Common myeloid progenitor, CD34-positive (primary cell): ENCODE data around the gene NDUFS7.

Source experiments
- CTCF ChIA-PET: fragments of 350-600 bp; sonication (Branson Sonifier 250); formaldehyde crosslinking; loops from one replicate; lab custom pipeline; 2021; ENCODE audit warnings: antibody characterized with exemption; lab: Charles Lee
- POLR2A ChIA-PET: fragments of 350-600 bp; sonication (Branson Sonifier 250); formaldehyde crosslinking; loops from one replicate; lab custom pipeline; 2021; ENCODE audit warnings: antibody characterized with exemption; lab: Charles Lee
- DNase-seq, 3 donors: peaks; one replicate each; pipeline versions ENCODE4 v3.0.0 to v3.0.0-alpha.2; 2013
- H3K27ac ChIP-seq, 2 experiments: 1 replicate in 1 of 2; 2 replicates in 1 of 2; pipeline ENCODE4 v1.7.0; 2013; ENCODE audit warnings: inconsistent platforms in 2 of 2, low read length in 2 of 2, mild to moderate bottlenecking in 2 of 2, low read depth in 1 of 2, moderate library complexity in 1 of 2; ENCODE audit not compliant: severe bottlenecking in 2 of 2, insufficient read depth in 1 of 2, poor library complexity in 1 of 2
- H3K27me3 ChIP-seq, 5 experiments: replicated peaks in 2 of 5; 1 replicate in 3 of 5; 2 replicates in 2 of 5; pipeline versions ENCODE4 v1.6.1 to v1.7.0; 2013; ENCODE audit warnings: low read length in 4 of 5, mild to moderate bottlenecking in 2 of 5, moderate library complexity in 2 of 5, inconsistent platforms in 1 of 5; ENCODE audit not compliant: insufficient read depth in 5 of 5, control insufficient read depth in 4 of 5
- H3K36me3 ChIP-seq, 4 experiments: 1 replicate in 2 of 4; 2 replicates in 2 of 4; pipeline versions ENCODE4 v1.6.1 to v1.7.0; 2013; ENCODE audit warnings: low read length in 3 of 4, control low read depth in 1 of 4, mild to moderate bottlenecking in 1 of 4; ENCODE audit not compliant: control insufficient read depth in 4 of 4, insufficient read depth in 4 of 4
- H3K4me1 ChIP-seq, 4 experiments: 1 replicate in 3 of 4; 2 replicates in 1 of 4; pipeline versions ENCODE4 v1.6.1 to v1.7.1; 2013; ENCODE audit warnings: low read length in 3 of 4, mild to moderate bottlenecking in 3 of 4, control low read depth in 1 of 4, inconsistent platforms in 1 of 4, moderate library complexity in 1 of 4; ENCODE audit not compliant: control insufficient read depth in 4 of 4, insufficient read depth in 4 of 4; ENCODE audit errors: control extremely low read depth in 1 of 4
- H3K4me3 ChIP-seq, 7 experiments: 1 replicate in 4 of 7; 2 replicates in 3 of 7; pipeline versions ENCODE4 v1.5.1 to v1.7.0; 2013; ENCODE audit warnings: mild to moderate bottlenecking in 7 of 7, low read length in 6 of 7, moderate library complexity in 6 of 7, inconsistent platforms in 2 of 7, low read depth in 2 of 7, control low read depth in 1 of 7; ENCODE audit not compliant: insufficient read depth in 4 of 7, control insufficient read depth in 1 of 7; ENCODE audit errors: extremely low read depth in 1 of 7
- H3K9me3 ChIP-seq, 5 experiments: 1 replicate in 4 of 5; 2 replicates in 1 of 5; pipeline versions ENCODE4 v1.6.1 to v1.7.1; 2013; ENCODE audit warnings: low read length in 4 of 5, mild to moderate bottlenecking in 2 of 5, inconsistent platforms in 1 of 5, low read depth in 1 of 5, moderate library complexity in 1 of 5; ENCODE audit not compliant: control insufficient read depth in 4 of 5, insufficient read depth in 2 of 5; ENCODE audit errors: control extremely low read depth in 1 of 5
- WGBS: methylation state at CpG from one replicate; pipeline ENCODE4 v1.1.5; 2013; ENCODE audit not compliant: insufficient coverage; 5-methylcytosine and 5-hydroxymethylcytosine counted together

The NDUFS7 gene

GRCh38 chr19:1392407-1392806, 8.7 kb downstream of the NDUFS7 start:
- Histone ChIP-seq H3K4me3 (no peak overlapping the region), H3K4me1 (peaks cover 0 to 16% (median 13%) of the 10 kb centered on the region in 4 experiments), H3K27ac (no peak overlapping the region), H3K9me3 (no peaks in the 10 kb centered on the region), H3K27me3 (no peaks in the 10 kb centered on the region), H3K36me3 (peaks cover 10 to 61% (median 35%) of the 10 kb centered on the region in 4 experiments)
- ChIA-PET CTCF (no interaction called here), POLR2A (no interaction called here)
- no peak for DNase-seq
- 100% methylated on average over 9 of the region's 15 CpGs for WGBS

GRCh38 chr19:1392939-1393530, 9.3 kb downstream of the NDUFS7 start:
- WGBS: 97% methylated on average over 37 of the region's 37 CpGs
- CTCF ChIA-PET: no interaction called here

DNA sequence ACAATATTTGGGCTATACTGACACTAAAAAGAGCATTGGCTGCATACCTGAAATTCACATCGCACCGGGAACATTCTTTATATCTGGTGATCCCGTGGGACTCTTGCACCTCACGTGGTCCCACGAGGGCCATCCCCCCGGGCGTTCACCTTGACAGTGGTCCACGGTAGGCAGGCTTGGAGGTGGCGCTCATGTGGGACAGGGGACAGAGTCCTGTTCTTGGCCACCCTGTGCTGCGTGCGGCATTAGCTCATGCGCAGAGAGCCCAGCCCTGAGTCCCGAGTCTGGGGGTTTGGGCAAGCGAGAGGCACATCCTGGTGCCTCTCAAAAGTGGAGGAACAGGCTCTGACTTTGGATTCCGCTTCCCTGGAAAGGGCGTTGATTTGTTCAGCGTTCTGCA, 10.1 kb downstream of the NDUFS7 start:
- H3K27ac ChIP-seq: no peak overlapping the region
- no peaks in the 10 kb centered on the region for H3K27me3 ChIP-seq
- no peaks in the 10 kb centered on the region for H3K9me3 ChIP-seq
- ChIA-PET CTCF (no interaction called here), POLR2A (no interaction called here)
- peaks cover 10 to 55% (median 33%) of the 10 kb centered on the region in 4 experiments for H3K36me3 ChIP-seq
- 94% methylated on average over 17 of the region's 17 CpGs for WGBS
- H3K4me1 ChIP-seq: peaks cover 0 to 16% (median 13%) of the 10 kb centered on the region in 4 experiments
- DNase-seq: no peak
- H3K4me3 ChIP-seq: no peak overlapping the region

More at GRCh38 chr19:1392939-1393530, 9.3 kb downstream of the NDUFS7 start:
- Histone ChIP-seq H3K4me1 (peaks cover 0 to 16% (median 13%) of the 10 kb centered on the region in 4 experiments), H3K27ac (no peak overlapping the region), H3K27me3 (no peaks in the 10 kb centered on the region), H3K4me3 (no peak overlapping the region), H3K9me3 (no peaks in the 10 kb centered on the region), H3K36me3 (peaks cover 10 to 60% (median 35%) of the 10 kb centered on the region in 4 experiments)
- POLR2A ChIA-PET: no interaction called here
- no peak for DNase-seq

DNA sequence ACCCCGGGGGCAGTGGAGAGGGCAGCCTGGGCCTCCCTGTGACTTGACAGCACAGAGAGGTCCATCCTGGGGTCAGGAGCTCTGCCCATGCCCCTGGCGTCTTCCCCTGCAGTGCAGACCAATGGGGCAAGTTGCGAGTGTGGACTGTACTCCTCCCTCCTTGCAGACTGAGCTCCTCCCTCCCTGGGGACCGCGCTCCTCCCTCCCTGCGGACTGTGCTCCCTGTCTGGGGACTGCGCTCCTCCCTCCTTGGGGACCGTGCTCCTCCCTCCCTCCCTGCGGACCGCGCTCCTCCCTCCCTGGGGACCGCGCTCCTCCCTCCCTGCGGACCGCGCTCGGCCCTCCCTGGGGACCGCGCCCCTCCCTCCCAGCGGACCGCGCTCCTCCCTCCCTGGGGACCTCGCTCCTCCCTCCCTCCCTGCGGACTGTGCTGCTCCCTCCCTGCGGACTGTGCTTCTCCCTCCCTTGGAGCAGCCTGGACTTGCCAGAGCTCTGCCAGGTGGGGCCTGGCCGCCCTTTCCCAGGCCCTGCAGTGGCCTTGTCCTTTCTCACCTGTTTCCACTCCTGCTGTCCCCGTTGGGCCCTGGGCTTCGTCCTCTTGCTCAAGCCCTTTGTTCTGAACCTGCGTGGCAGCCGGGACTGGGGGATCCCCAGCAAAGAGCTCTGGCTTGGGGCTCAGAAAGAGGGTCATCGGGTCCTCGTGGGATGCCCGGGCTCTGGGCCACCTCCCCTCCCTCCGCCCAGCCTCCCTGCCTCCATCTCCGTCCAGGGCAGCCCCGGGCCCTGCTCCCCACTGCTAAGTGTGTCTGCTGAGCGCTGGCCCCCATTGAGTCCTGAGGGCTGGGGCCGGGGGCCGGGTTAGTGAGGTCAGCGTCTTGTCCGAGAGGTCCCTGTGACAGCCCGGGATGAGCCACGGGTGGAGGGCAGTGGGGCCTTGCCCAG, 10.8 kb downstream of the NDUFS7 start:
- Histone ChIP-seq H3K27me3 (no peaks in the 10 kb centered on the region), H3K36me3 (peaks cover 7 to 53% (median 28%) of the 10 kb centered on the region in 4 experiments), H3K9me3 (no peaks in the 10 kb centered on the region), H3K4me1 (peaks cover 0 to 16% (median 13%) of the 10 kb centered on the region in 4 experiments), H3K27ac (no peak overlapping the region), H3K4me3 (no peak overlapping the region)
- POLR2A ChIA-PET: no interaction called here
- DNase-seq: no peak
- 94% methylated on average over 39 of the region's 43 CpGs for WGBS
- CTCF ChIA-PET: no interaction called here

GRCh38 chr19:1395194-1396018, 11.7 kb downstream of the NDUFS7 start:
- 91% methylated on average over 47 of the region's 52 CpGs for WGBS
- H3K27me3 ChIP-seq: no peaks in the 10 kb centered on the region
- no peak for DNase-seq
- POLR2A ChIA-PET: no interaction called here
- CTCF ChIA-PET: no interaction called here
- H3K4me3 ChIP-seq: no peak overlapping the region
- peaks cover 0 to 19% (median 17%) of the 10 kb centered on the region in 4 experiments for H3K4me1 ChIP-seq
- no peak overlapping the region for H3K27ac ChIP-seq
- H3K9me3 ChIP-seq: no peaks in the 10 kb centered on the region
- peaks cover 7 to 48% (median 26%) of the 10 kb centered on the region in 4 experiments for H3K36me3 ChIP-seq

DNA sequence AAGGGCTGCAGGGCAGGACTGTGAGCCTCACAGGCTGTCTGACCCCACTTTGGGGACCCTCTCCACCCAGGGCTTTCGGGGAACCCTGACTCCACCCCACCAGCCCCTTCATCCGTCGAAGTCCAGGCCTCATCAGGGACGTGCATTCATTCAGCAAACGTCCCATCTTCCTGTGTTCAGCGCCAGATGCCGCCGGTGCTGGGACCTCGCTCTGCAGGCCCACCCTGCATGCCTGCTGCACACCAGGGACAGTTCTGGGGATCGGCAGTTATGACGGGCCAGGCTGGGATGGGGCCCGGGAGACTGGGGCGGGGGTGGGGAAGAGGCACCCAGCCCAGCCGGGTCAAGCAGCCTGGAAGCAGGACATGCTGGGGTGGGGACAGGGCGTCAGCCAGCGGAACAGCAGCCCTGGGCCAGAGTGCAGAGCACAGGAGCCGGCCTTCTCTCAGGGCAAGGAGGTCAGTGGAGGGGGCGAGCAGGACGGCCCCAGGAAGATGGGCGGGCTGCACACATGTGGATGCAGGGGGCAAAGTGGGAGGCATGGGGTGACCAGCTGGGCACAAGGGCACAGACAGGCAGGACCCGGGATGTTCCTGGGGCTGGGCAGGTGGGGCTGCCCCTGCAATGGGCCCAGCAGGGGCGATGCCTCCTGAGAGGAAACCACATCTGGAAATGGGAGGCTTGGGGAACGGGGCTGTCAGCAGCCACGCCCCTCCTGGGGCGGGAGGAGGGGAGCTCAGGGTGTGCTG, 12.5 kb downstream of the NDUFS7 start:
- POLR2A ChIA-PET: no interaction called here
- CTCF ChIA-PET: interaction anchor here (1.4 kb wide), 1 partner anchor 9 kb away, joined by 4 read pairs; no protein-coding TSS in a partner anchor
- Histone ChIP-seq H3K27me3 (no peaks in the 10 kb centered on the region), H3K4me1 (peaks cover 0 to 27% (median 25%) of the 10 kb centered on the region in 4 experiments), H3K9me3 (no peaks in the 10 kb centered on the region), H3K36me3 (peaks cover 2 to 42% (median 21%) of the 10 kb centered on the region in 4 experiments), H3K27ac (no peak overlapping the region), H3K4me3 (peak overlapping the region in 2 of 7 experiments; percentile 38 to 52)
- WGBS: 44% methylated on average over 22 of the region's 25 CpGs
- DNase-seq: peak in 1 of 3 donors; percentile 26
